ENCODE results near the gene PDAP1. TPM values are rescaled to one million over a fixed set of nuclear protein-coding genes. Genes with fewer than 3 reads are reported as not detected.
"Not testable (repeated sequence)": the region's sequence is repeated elsewhere in the genome, so short reads cannot be mapped to it uniquely, and the experiment has no call there.

The PDAP1 gene
- total RNA-seq, 1 donor from 2014 or later = 91.2 TPM

- Mint-ChIP-seq H3K27me3 (ENCODE audit: low read depth) (no peaks in the 10 kb centered on the region), H3K36me3 (ENCODE audit: low read depth) (peaks cover 5% of the 10 kb centered on the region), H3K4me1 (ENCODE audit: low read depth) (peaks cover 29% of the 10 kb centered on the region), H3K9me3 (ENCODE audit: low read depth) (no peaks in the 10 kb centered on the region), H3K4me3 (ENCODE audit: unreplicated experiment) (no peak overlapping the region), H3K27ac (ENCODE audit: unreplicated experiment) (peak overlapping the region; percentile 76)
- DNase-seq (ENCODE audit: low spot score) = no peak
- TF ChIP-seq CTCF (IDR thresholded peaks at IDR 0.05) = no peak
Observed at GRCh38 chr7:99380823-99381663, 27.4 kb downstream of the PDAP1 start.

- peaks cover 29% of the 10 kb centered on the region for H3K4me1 Mint-ChIP-seq (ENCODE audit: low read depth)
Observed at GRCh38 chr7:99380032-99380822, 28.2 kb downstream of the PDAP1 start.

GRCh38 chr7:99379693-99380031, 28.7 kb downstream of the PDAP1 start:
- DNase-seq (ENCODE audit: low spot score); H3K36me3 Mint-ChIP-seq (ENCODE audit: low read depth); H3K27me3 Mint-ChIP-seq (ENCODE audit: low read depth); H3K9me3 Mint-ChIP-seq (ENCODE audit: low read depth): not testable (repeated sequence)
- Mint-ChIP-seq H3K27ac (ENCODE audit: unreplicated experiment) (peak overlapping the region; percentile 84), H3K4me1 (ENCODE audit: low read depth) (peaks cover 29% of the 10 kb centered on the region), H3K4me3 (ENCODE audit: unreplicated experiment) (peak overlapping the region; percentile 48)

More at GRCh38 chr7:99380032-99380822, 28.2 kb downstream of the PDAP1 start:
- no peaks in the 10 kb centered on the region for H3K9me3 Mint-ChIP-seq (ENCODE audit: low read depth)
- no peak for DNase-seq (ENCODE audit: low spot score)
- no peaks in the 10 kb centered on the region for H3K27me3 Mint-ChIP-seq (ENCODE audit: low read depth)
- peak overlapping the region; percentile 48 for H3K4me3 Mint-ChIP-seq (ENCODE audit: unreplicated experiment)
- peaks cover 4% of the 10 kb centered on the region for H3K36me3 Mint-ChIP-seq (ENCODE audit: low read depth)
- TF ChIP-seq CTCF (IDR thresholded peaks at IDR 0.05) = no peak
- peak overlapping the region; percentile 84 for H3K27ac Mint-ChIP-seq (ENCODE audit: unreplicated experiment)

- H3K4me1 Mint-ChIP-seq (ENCODE audit: low read depth) = peaks cover 29% of the 10 kb centered on the region
- TF ChIP-seq CTCF (IDR thresholded peaks at IDR 0.05) = no peak
- H3K27ac Mint-ChIP-seq (ENCODE audit: unreplicated experiment) = peak overlapping the region; percentile 84
- H3K4me3 Mint-ChIP-seq (ENCODE audit: unreplicated experiment) = peak overlapping the region; percentile 9
- no peaks in the 10 kb centered on the region for H3K27me3 Mint-ChIP-seq (ENCODE audit: low read depth)
- H3K36me3 Mint-ChIP-seq (ENCODE audit: low read depth) = peaks cover 4% of the 10 kb centered on the region
- no peak for DNase-seq (ENCODE audit: low spot score)
- H3K9me3 Mint-ChIP-seq (ENCODE audit: low read depth) = no peaks in the 10 kb centered on the region
Observed at GRCh38 chr7:99379043-99379577, 29.3 kb downstream of the PDAP1 start.

- no peaks in the 10 kb centered on the region for H3K27me3 Mint-ChIP-seq (ENCODE audit: low read depth)
- H3K27ac Mint-ChIP-seq (ENCODE audit: unreplicated experiment) = peak overlapping the region; percentile 81
- peaks cover 4% of the 10 kb centered on the region for H3K36me3 Mint-ChIP-seq (ENCODE audit: low read depth)
- peak overlapping the region; percentile 68 for H3K4me3 Mint-ChIP-seq (ENCODE audit: unreplicated experiment)
- no peak for TF ChIP-seq CTCF (IDR thresholded peaks at IDR 0.05)
- DNase-seq (ENCODE audit: low spot score) = no peak
- H3K4me1 Mint-ChIP-seq (ENCODE audit: low read depth) = peaks cover 38% of the 10 kb centered on the region
- H3K9me3 Mint-ChIP-seq (ENCODE audit: low read depth) = no peaks in the 10 kb centered on the region
Observed at GRCh38 chr7:99375070-99375807, 33.2 kb downstream of the PDAP1 start.
